ENCODE data around the gene EDDM3A. TPM values are rescaled to one million over a fixed set of nuclear protein-coding genes. Genes with fewer than 3 reads are reported as not detected.
"Not testable (repeated sequence)": the region's sequence is repeated elsewhere in the genome, so short reads cannot be mapped to it uniquely, and the experiment has no call there.

Gene EDDM3A
- total RNA-seq: not detected
- long read RNA-seq: 0 reads

- DNase-seq (ENCODE audit: low spot score): no peak
Observed at GRCh38 chr14:20745571-20746358, at the start of gene EDDM3A. Gene EDDM3A, plus strand, starts transcription at chr14:20745887. Its CDS starts 1,694 bp downstream, at chr14:20747581.

GRCh38 chr14:20696764-20697163 is 48.9 kb upstream of the EDDM3A start:
- no peak for DNase-seq (ENCODE audit: low spot score)

GRCh38 chr14:20697273-20698017 is 48.2 kb upstream of the EDDM3A start:
- DNase-seq (ENCODE audit: low spot score): no peak

- DNase-seq (ENCODE audit: low spot score): no peak
Observed at GRCh38 chr14:20698018-20698329, 47.7 kb upstream of the EDDM3A start.

GRCh38 chr14:20698934-20699333 is 46.8 kb upstream of the EDDM3A start:
- no peak for DNase-seq (ENCODE audit: low spot score)

GRCh38 chr14:20699931-20700330 is 45.8 kb upstream of the EDDM3A start:
- DNase-seq (ENCODE audit: low spot score): no peak

- not testable (repeated sequence) for DNase-seq (ENCODE audit: low spot score)
Observed at GRCh38 chr14:20700965-20701364, 44.7 kb upstream of the EDDM3A start.

- no peak for DNase-seq (ENCODE audit: low spot score)
Observed at GRCh38 chr14:20706657-20707355, 38.9 kb upstream of the EDDM3A start.

- no peak for DNase-seq (ENCODE audit: low spot score)
Observed at GRCh38 chr14:20707622-20708021, 38.1 kb upstream of the EDDM3A start.

GRCh38 chr14:20711261-20711660 is 34.4 kb upstream of the EDDM3A start:
- DNase-seq (ENCODE audit: low spot score): no peak

GRCh38 chr14:20711685-20712084 is 34.0 kb upstream of the EDDM3A start:
- no peak for DNase-seq (ENCODE audit: low spot score)

GRCh38 chr14:20712904-20713303 is 32.8 kb upstream of the EDDM3A start:
- no peak for DNase-seq (ENCODE audit: low spot score)

- no peak for DNase-seq (ENCODE audit: low spot score)
Observed at GRCh38 chr14:20714593-20715250, 31.0 kb upstream of the EDDM3A start.

GRCh38 chr14:20719777-20720176 is 25.9 kb upstream of the EDDM3A start:
- DNase-seq (ENCODE audit: low spot score): no peak

- DNase-seq (ENCODE audit: low spot score): no peak
Observed at GRCh38 chr14:20720741-20721140, 24.9 kb upstream of the EDDM3A start.

GRCh38 chr14:20722016-20722415 is 23.7 kb upstream of the EDDM3A start:
- DNase-seq (ENCODE audit: low spot score): no peak

- no peak for DNase-seq (ENCODE audit: low spot score)
Observed at GRCh38 chr14:20723488-20723887, 22.2 kb upstream of the EDDM3A start.

GRCh38 chr14:20726121-20726520 is 19.6 kb upstream of the EDDM3A start:
- not testable (repeated sequence) for DNase-seq (ENCODE audit: low spot score)

- no peak for DNase-seq (ENCODE audit: low spot score)
Observed at GRCh38 chr14:20726531-20726930, 19.2 kb upstream of the EDDM3A start.

- no peak for DNase-seq (ENCODE audit: low spot score)
Observed at GRCh38 chr14:20730891-20731290, 14.8 kb upstream of the EDDM3A start.

- DNase-seq (ENCODE audit: low spot score): no peak
Observed at GRCh38 chr14:20732477-20732876, 13.2 kb upstream of the EDDM3A start.

All from mesenteric fat pad (tissue), 1 donor.